Parathyroid adenoma (tissue), 2 donors: ENCODE measurements around the gene CACNA1B.

Experiments
- H2AFZ ChIP-seq: fragments of 300-600 bp; sonication (generic); one replicate; pipeline ENCODE4 v1.7.0; 2017; ENCODE audit warnings: antibody characterized with exemption, mild to moderate bottlenecking
- H3K27ac ChIP-seq: fragments of 300-600 bp; sonication (generic); one replicate; pipeline ENCODE4 v1.7.0; 2017
- H3K27me3 ChIP-seq: fragments of 300-600 bp; sonication (generic); one replicate; pipeline ENCODE4 v1.7.0; 2017; ENCODE audit warnings: low read length; ENCODE audit not compliant: control insufficient read depth, insufficient read depth
- H3K36me3 ChIP-seq: fragments of 300-600 bp; sonication (generic); one replicate; pipeline ENCODE4 v1.7.0; 2017; ENCODE audit warnings: low read length; ENCODE audit not compliant: control insufficient read depth, insufficient read depth
- H3K4me1 ChIP-seq: fragments of 300-600 bp; sonication (generic); one replicate; pipeline ENCODE4 v1.7.0; 2017; ENCODE audit warnings: control low read depth
- H3K4me2 ChIP-seq: fragments of 300-600 bp; sonication (generic); one replicate; pipeline ENCODE4 v1.7.0; 2017; ENCODE audit warnings: low read length
- H3K4me3 ChIP-seq: fragments of 300-600 bp; sonication (generic); one replicate; pipeline ENCODE4 v1.7.0; 2017; ENCODE audit warnings: low read depth, low read length
- H3K79me2 ChIP-seq: fragments of 300-600 bp; sonication (generic); one replicate; pipeline ENCODE4 v1.7.0; 2017; ENCODE audit warnings: control low read depth
- H3K9ac ChIP-seq: fragments of 300-600 bp; sonication (generic); one replicate; pipeline ENCODE4 v1.7.0; 2017; ENCODE audit warnings: mild to moderate bottlenecking
- H3K9me3 ChIP-seq: fragments of 300-600 bp; sonication (generic); one replicate; pipeline ENCODE4 v1.7.0; 2017; ENCODE audit warnings: low read length; ENCODE audit not compliant: control insufficient read depth
- CTCF ChIP-seq: fragments of 300-600 bp; sonication (generic); IDR thresholded peaks from one replicate; pipeline ENCODE4 v1.7.0; 2017; ENCODE audit warnings: antibody characterized with exemption, mild to moderate bottlenecking
- donor health status: primary hyperparathyroidism.

The CACNA1B gene

GRCh38 chr9:137900584-137901310 is 23.2 kb downstream of the CACNA1B start:
- TF ChIP-seq CTCF, result no peak
- Histone ChIP-seq H3K9ac (no peak overlapping the region), H2AFZ (no peak overlapping the region), H3K9me3 (no peaks in the 10 kb centered on the region), H3K4me3 (no peak overlapping the region), H3K36me3 (no peaks in the 10 kb centered on the region), H3K79me2 (no peaks in the 10 kb centered on the region), H3K27me3 (no peaks in the 10 kb centered on the region), H3K27ac (no peak overlapping the region), H3K4me2 (no peak overlapping the region), H3K4me1 (no peaks in the 10 kb centered on the region)

- no peaks in the 10 kb centered on the region for H3K9me3 ChIP-seq
- H3K4me1 ChIP-seq, result no peaks in the 10 kb centered on the region
- H3K27me3 ChIP-seq, result no peaks in the 10 kb centered on the region
- no peak overlapping the region for H3K27ac ChIP-seq
- TF ChIP-seq CTCF, result no peak
- no peaks in the 10 kb centered on the region for H3K79me2 ChIP-seq
- no peak overlapping the region for H3K9ac ChIP-seq
- no peaks in the 10 kb centered on the region for H3K36me3 ChIP-seq
- H3K4me3 ChIP-seq, result no peak overlapping the region
- no peak overlapping the region for H3K4me2 ChIP-seq
- no peak overlapping the region for H2AFZ ChIP-seq
These were observed 25.1 kb downstream of the CACNA1B start for GRCh38 chr9:137902646-137903045.

- H3K79me2 ChIP-seq, result no peaks in the 10 kb centered on the region
- no peaks in the 10 kb centered on the region for H3K9me3 ChIP-seq
- H3K9ac ChIP-seq, result no peak overlapping the region
- no peak for TF ChIP-seq CTCF
- H3K4me2 ChIP-seq, result no peak overlapping the region
- H3K27ac ChIP-seq, result no peak overlapping the region
- H3K27me3 ChIP-seq, result no peaks in the 10 kb centered on the region
- no peaks in the 10 kb centered on the region for H3K4me1 ChIP-seq
- no peaks in the 10 kb centered on the region for H3K36me3 ChIP-seq
- no peak overlapping the region for H2AFZ ChIP-seq
- H3K4me3 ChIP-seq, result no peak overlapping the region
These were observed 28.2 kb downstream of the CACNA1B start for GRCh38 chr9:137905740-137906139.

GRCh38 chr9:137907776-137908175 is 30.2 kb downstream of the CACNA1B start:
- Histone ChIP-seq H3K4me3 (no peak overlapping the region), H3K27me3 (no peaks in the 10 kb centered on the region), H2AFZ (no peak overlapping the region), H3K9ac (no peak overlapping the region), H3K27ac (no peak overlapping the region), H3K4me1 (no peaks in the 10 kb centered on the region), H3K4me2 (no peak overlapping the region), H3K36me3 (no peaks in the 10 kb centered on the region), H3K79me2 (no peaks in the 10 kb centered on the region), H3K9me3 (no peaks in the 10 kb centered on the region)
- no peak for TF ChIP-seq CTCF

GRCh38 chr9:137912671-137913070 is 35.1 kb downstream of the CACNA1B start:
- Histone ChIP-seq H3K36me3 (no peaks in the 10 kb centered on the region), H3K4me2 (no peak overlapping the region), H3K4me1 (no peaks in the 10 kb centered on the region), H3K27ac (no peak overlapping the region), H2AFZ (no peak overlapping the region), H3K27me3 (no peaks in the 10 kb centered on the region), H3K4me3 (no peak overlapping the region), H3K9ac (no peak overlapping the region), H3K9me3 (no peaks in the 10 kb centered on the region), H3K79me2 (no peaks in the 10 kb centered on the region)
- no peak for TF ChIP-seq CTCF
